SJCRH30 (cell line): ENCODE data around the gene RNPS1. TPM values are rescaled to one million over a fixed set of nuclear protein-coding genes. Genes with fewer than 3 reads are reported as not detected.
"Not testable (repeated sequence)": the region's sequence is repeated elsewhere in the genome, so short reads cannot be mapped to it uniquely, and the experiment has no call there.

Experiments
- DNase-seq, 2 experiments: peaks; one replicate each; pipeline ENCODE4 v3.0.0-alpha.2; 2015 to 2020
- H3K27ac ChIP-seq: fragments of 250-450 bp; sonication (Bioruptor Pico); 2 replicates; pipeline ENCODE4 v1.5.1; 2020; ENCODE audit warnings: mild to moderate bottlenecking, moderate library complexity
- H3K27me3 ChIP-seq: fragments of 250-450 bp; sonication (Bioruptor Pico); 2 replicates; pipeline ENCODE4 v1.5.1; 2020; ENCODE audit warnings: mild to moderate bottlenecking, moderate library complexity
- H3K36me3 ChIP-seq: fragments of 250-450 bp; sonication (Bioruptor Pico); 2 replicates; pipeline ENCODE4 v1.5.1; 2020; ENCODE audit warnings: mild to moderate bottlenecking, moderate library complexity
- H3K4me1 ChIP-seq: fragments of 250-450 bp; sonication (Bioruptor Pico); 2 replicates; pipeline ENCODE4 v1.5.1; 2020; ENCODE audit warnings: mild to moderate bottlenecking, moderate library complexity
- H3K4me3 ChIP-seq: fragments of 250-450 bp; sonication (Bioruptor Pico); 2 replicates; pipeline ENCODE4 v1.5.1; 2020; ENCODE audit warnings: mild to moderate bottlenecking, moderate library complexity
- H3K9me3 ChIP-seq: fragments of 250-450 bp; sonication (Bioruptor Pico); replicated peaks from 2 replicates; pipeline ENCODE4 v1.5.1; 2020; ENCODE audit warnings: mild to moderate bottlenecking, moderate library complexity
- total RNA-seq: library from RNA; depleted of rRNA; stranded (reverse); fragments of >200 nt; shearing (Covaris generic); gene quantifications from 2 replicates; pipeline ENCODE4 v1.2.3, GENCODE V29; 2014

Gene RNPS1
- total RNA-seq, 1 experiment from 2014 or later, result 310 TPM

DNA sequence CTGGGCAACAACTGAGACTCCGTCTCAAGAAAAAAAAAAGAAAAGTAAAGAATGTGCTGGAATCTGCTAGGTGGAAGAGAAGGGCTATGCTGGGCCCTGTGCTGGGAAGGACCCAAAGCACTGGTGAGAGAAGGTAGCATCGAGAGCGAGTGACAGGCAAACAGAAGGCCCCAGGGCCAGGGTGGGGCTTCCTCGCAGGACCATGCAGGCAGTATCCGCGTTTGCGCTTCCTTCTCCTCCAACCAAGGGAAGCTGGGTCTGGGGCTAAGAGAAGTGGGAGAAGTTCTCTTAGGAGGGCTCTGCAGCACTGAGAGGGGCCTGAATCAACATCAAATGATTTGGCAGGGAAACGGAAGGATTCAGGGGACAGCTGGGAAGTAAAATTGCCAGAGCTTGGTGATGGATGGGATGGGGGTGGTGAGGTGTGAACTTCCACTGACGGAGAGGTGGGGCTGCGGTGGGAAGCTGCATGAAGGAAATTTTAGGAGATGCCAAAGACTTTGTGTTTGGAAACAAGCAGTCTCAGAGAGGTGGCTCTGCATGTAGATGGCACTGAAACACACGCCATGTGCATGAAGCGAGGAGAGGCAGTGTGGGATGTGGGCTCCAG, 11.3 kb downstream of the RNPS1 start:
- DNase-seq, result no peak
- H3K4me1 ChIP-seq, result peaks cover 7% of the 10 kb centered on the region; the same call in 1 of the 2 replicates
- H3K9me3 ChIP-seq, result no peaks in the 10 kb centered on the region
- no peak overlapping the region for H3K4me3 ChIP-seq
- H3K27me3 ChIP-seq, result no peaks in the 10 kb centered on the region
- H3K36me3 ChIP-seq, result peaks cover 88% of the 10 kb centered on the region
- no peak overlapping the region for H3K27ac ChIP-seq

DNA sequence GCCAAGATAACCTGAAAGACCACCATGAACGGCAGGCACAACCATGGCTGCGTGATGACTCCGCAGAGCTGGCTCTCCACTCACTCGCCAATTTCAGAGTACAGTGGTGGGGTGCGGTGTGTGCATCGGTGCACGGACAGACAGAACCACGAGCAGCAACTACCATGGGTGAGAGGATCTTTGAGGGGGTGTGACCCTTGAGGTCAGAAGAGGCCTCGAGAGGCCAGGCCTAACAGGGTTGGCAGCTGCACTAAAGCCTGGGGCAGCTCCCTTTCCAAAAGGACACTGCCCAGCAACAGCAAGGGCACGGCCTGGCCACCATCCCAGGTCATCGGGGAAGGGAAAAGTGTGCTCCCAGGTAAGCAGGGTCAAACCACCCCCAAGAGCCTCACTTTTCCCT, 14.6 kb downstream of the RNPS1 start:
- DNase-seq, result no peak
- no peaks in the 10 kb centered on the region for H3K9me3 ChIP-seq
- peaks cover 7% of the 10 kb centered on the region; the same call in 1 of the 2 replicates for H3K4me1 ChIP-seq
- no peak overlapping the region for H3K4me3 ChIP-seq
- peaks cover 57% of the 10 kb centered on the region for H3K36me3 ChIP-seq
- no peak overlapping the region for H3K27ac ChIP-seq
- no peaks in the 10 kb centered on the region for H3K27me3 ChIP-seq

DNA sequence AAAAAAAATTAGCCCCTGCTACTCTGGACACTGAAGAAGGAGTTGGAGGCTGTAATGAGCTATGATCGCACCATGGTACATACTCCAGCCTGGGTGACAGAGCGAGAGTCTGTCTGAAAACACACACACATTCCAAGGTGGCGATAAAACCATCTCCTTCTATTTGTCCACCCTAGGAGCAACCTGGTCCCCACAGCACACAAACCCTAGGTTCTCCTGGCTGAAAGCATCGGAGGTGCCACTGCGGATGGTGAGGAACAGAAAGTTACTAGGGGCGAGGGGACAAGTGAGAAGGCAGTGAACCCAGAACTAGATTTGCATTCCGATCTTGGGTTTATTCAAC, 15.1 kb downstream of the RNPS1 start:
- Histone ChIP-seq H3K27ac (no peak overlapping the region), H3K9me3 (no peaks in the 10 kb centered on the region), H3K36me3 (peaks cover 52% of the 10 kb centered on the region), H3K27me3 (no peaks in the 10 kb centered on the region), H3K4me3 (no peak overlapping the region), H3K4me1 (peaks cover 7% of the 10 kb centered on the region; the same call in 1 of the 2 replicates)
- no peak for DNase-seq

DNA sequence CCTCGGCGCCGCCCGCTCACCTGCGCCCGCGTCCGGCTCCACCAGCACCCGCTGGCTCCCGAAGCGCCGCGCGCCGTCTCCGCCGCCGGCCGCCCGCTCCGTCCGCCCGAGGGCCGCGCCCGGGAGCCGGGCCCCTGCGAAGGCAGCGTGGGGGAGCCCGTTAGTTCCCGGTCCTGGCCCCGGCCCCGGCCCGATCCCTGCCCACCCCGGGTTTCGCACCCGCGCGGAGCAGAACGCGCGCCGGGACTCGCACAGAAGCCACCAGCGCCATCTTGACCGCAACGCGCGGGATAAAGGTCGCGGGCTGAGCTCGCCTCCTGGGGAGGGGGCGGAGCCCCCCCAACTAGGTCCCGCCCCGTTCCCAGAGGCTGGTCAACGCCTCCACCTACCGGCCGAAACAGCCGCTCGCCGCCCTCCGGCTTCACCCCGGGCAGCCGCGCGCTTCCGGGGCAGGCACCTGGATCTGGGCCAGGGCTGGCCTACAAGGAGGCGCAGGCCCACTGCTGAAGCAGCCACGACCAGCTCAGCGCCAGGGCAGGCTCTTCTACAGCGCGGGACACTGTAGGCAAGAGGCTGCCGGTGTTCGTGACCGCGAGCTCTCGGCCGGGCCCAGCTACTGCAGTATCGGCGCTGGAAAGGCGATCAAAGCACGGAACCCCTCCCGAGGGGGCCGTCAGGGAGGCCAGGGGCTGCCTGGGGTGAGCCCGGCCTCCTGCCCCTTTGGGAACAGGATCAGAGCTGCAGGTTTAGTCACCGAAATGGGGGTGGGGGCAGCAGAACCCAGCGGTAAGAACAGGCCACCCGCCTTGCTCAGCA, 16.4 kb downstream of the RNPS1 start, which contains the start of gene ECI1:
Gene ECI1, minus strand, starts transcription at position 292 of the 816 bp plus-strand sequence. Its CDS starts 21 bp downstream, at position 271.
- no peaks in the 10 kb centered on the region for H3K9me3 ChIP-seq
- H3K27me3 ChIP-seq, result no peaks in the 10 kb centered on the region
- peak; percentile 95 for DNase-seq
- H3K27ac ChIP-seq, result peak within 1 kb of the TSS; percentile 27; the same call in 1 of the 2 replicates
- peaks cover 39% of the 10 kb centered on the region for H3K36me3 ChIP-seq
- peaks cover 7% of the 10 kb centered on the region; the same call in 1 of the 2 replicates for H3K4me1 ChIP-seq
- peak within 1 kb of the TSS; percentile 71 for H3K4me3 ChIP-seq

DNA sequence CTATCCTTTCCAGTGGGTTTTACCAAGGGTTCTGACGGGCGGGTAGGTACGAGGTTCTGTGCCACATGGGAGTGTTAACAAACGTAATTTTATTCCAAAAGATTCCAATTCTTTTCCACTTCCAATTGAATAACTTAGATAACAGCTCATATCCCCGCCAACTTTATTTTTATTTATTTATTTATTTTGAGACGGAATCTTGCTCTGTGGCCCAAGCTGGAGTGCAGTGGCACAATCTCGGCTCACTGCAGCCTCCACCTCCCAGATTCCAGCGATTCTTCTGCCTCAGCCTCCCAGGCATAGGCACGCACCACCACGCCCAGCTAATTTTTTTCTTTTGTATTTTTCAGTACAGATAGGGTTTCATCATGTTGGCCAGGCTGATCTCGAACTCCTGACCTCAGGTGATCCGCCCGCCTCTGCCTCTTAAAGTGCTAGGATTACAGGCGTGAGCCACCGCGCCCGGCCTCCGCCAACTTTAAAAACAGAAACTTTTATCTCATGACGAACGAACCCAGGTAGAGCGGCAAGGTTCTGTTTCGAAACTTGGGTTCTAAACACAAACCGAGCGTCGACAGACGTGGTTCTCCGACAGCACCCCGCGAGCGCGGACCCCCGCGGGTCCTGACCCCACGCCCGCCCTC, 17.2 kb downstream of the RNPS1 start:
- peaks cover 35% of the 10 kb centered on the region for H3K36me3 ChIP-seq
- no peaks in the 10 kb centered on the region for H3K9me3 ChIP-seq
- H3K27me3 ChIP-seq, result no peaks in the 10 kb centered on the region
- no peak for DNase-seq
- peak overlapping the region; percentile 71 for H3K4me3 ChIP-seq
- H3K27ac ChIP-seq, result no peak overlapping the region
- H3K4me1 ChIP-seq, result peaks cover 7% of the 10 kb centered on the region; the same call in 1 of the 2 replicates

DNA sequence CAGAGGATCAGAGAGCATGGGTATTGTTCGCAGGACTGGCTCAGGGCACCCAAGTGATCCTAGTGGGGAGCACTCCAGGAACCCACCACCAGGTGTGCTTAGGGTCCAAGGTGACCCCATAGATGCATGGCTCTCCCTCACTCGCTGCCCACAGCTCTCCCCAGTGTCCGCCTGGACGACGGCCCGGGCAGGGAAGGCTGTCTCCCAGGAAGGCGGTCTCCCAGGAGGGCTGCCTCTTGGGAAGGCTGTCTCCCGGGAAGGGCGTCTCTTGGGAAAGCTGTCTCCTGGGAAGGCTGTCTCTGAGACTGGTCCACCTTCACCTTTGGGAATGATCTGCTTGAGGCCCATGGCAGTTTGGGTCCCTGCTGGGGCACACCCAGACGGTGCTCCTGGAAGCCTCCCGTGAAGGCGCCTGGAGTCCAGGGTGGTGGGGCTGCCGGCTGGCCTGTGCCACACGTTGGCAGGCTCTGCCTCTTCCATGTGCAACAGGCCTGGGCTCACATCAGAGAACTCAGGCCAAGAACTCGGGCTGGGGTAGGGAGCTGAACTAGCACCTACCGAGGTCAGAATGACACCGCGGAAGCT, 21.5 kb downstream of the RNPS1 start:
- Histone ChIP-seq H3K4me3 (no peak overlapping the region), H3K9me3 (no peaks in the 10 kb centered on the region), H3K27me3 (no peaks in the 10 kb centered on the region), H3K36me3 (peaks cover 5% of the 10 kb centered on the region), H3K27ac (no peak overlapping the region), H3K4me1 (no peaks in the 10 kb centered on the region)
- no peak for DNase-seq

DNA sequence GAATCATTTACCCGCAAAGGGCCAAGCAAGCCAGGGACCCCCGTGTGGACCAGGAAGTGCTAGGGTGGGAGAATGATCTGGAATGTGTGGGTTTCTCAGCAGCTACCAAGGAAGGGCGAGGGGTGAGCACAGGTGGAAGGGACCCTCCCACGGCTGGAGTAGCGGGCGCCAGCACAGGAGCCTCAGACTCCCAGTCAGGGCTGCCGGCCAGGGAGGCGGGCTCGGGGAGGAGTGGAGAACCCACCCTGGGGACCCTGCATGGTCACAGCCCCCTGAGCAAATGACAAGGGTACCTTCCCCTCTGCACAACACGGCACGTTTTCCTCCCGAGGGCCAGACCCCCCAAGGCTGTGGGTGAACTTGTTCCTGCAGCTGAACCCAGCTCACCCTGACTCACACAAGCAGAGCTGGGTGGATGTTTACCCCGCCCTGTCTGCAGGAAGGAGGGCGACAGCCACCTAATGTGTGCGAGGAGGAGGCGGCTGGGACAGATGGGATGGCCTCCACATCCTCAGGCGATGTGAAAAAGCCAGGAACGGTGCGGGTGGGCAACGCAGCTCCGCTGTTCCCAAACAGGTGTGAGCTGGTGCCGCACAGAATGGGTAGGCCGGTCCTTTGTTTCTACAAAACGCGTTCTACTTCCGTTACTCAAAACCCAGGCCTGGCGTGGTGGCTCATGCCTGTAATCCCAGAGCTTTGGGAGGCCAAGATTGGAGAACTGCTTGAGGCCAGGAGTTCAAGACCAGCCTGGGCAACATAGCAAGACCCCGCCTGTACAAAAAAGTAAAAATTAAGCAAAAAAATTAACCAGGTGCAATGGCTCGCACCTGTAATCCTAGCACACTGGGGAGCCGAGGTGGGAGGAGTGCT, 22.8 kb downstream of the RNPS1 start:
- H3K27me3 ChIP-seq, result no peaks in the 10 kb centered on the region
- no peak overlapping the region for H3K4me3 ChIP-seq
- H3K9me3 ChIP-seq, result no peaks in the 10 kb centered on the region
- H3K4me1 ChIP-seq, result no peaks in the 10 kb centered on the region
- H3K27ac ChIP-seq, result no peak overlapping the region
- DNase-seq, result no peak
- H3K36me3 ChIP-seq, result peaks cover 5% of the 10 kb centered on the region

DNA sequence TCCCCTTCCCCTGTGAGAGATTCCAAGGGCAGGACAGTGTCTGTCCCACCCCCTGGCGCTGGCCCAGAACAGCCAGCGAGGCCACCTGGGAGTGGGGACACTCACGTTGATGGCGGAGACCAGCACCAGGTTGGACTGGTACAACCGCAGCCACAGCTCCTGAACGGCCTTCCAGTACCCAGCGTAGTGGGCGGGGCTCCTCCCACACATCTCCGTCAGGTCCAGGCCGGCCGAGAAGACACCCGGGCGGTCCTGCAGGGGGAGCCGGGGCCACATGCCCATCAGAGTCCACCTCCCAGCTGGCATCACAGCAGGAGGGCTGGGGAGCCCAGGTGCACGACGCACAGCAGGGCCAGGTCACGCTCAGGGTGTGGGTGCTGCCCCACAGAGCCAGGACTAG, 23.6 kb downstream of the RNPS1 start:
- no peaks in the 10 kb centered on the region for H3K4me1 ChIP-seq
- no peak overlapping the region for H3K4me3 ChIP-seq
- H3K27ac ChIP-seq, result no peak overlapping the region
- DNase-seq, result no peak
- peaks cover 5% of the 10 kb centered on the region for H3K36me3 ChIP-seq
- H3K27me3 ChIP-seq, result no peaks in the 10 kb centered on the region
- no peaks in the 10 kb centered on the region for H3K9me3 ChIP-seq

DNA sequence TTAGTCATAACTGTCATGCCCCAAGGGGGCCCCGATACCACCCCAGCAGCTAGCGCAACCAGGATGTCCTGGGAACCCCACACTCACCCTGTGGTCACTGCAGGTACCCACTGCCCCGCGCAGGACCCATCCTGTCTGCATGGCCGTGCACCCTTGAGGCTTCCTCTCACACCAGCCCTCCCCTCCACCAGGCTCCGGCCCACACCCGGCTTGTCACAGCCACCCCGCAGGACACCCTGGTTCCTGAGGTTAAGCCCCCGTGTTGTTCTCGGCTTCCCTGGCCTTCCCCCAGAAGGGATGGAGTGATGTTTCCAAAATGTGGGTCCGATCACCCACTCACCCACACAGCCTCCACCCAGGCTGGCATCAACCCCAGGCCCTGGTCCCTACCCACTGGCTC, 24.1 kb downstream of the RNPS1 start:
- no peak overlapping the region for H3K27ac ChIP-seq
- no peaks in the 10 kb centered on the region for H3K9me3 ChIP-seq
- no peak for DNase-seq
- H3K4me1 ChIP-seq, result no peaks in the 10 kb centered on the region
- peaks cover 5% of the 10 kb centered on the region for H3K36me3 ChIP-seq
- no peak overlapping the region for H3K4me3 ChIP-seq
- H3K27me3 ChIP-seq, result no peaks in the 10 kb centered on the region

DNA sequence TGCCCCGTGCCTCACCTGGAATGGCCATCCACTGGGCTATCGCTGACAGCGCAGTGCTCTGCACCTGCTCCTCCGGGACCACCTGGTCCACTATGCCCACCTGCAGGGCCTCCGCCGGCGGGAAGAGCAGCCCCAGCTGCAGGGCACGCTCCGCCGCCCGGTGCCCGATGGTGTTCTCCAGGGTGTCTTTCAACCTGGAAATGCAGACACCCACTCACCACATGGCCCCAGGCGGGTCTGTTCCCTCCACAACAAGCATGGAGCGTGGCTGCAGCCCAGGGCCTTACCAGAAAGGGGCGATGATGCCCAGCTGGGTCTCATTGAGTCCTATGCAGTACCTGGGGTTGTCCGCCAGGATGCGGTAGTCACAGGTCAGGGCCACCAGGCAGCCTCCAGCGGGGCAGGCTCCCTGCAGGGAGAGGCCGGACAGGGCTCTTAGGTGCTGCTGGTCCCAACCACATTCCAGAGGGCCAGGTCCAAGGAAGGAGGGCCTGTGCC, 24.8 kb downstream of the RNPS1 start:
- Histone ChIP-seq H3K27me3 (no peaks in the 10 kb centered on the region), H3K27ac (no peak overlapping the region), H3K4me3 (no peak overlapping the region), H3K36me3 (peaks cover 5% of the 10 kb centered on the region), H3K9me3 (no peaks in the 10 kb centered on the region), H3K4me1 (no peaks in the 10 kb centered on the region)
- no peak for DNase-seq

DNA sequence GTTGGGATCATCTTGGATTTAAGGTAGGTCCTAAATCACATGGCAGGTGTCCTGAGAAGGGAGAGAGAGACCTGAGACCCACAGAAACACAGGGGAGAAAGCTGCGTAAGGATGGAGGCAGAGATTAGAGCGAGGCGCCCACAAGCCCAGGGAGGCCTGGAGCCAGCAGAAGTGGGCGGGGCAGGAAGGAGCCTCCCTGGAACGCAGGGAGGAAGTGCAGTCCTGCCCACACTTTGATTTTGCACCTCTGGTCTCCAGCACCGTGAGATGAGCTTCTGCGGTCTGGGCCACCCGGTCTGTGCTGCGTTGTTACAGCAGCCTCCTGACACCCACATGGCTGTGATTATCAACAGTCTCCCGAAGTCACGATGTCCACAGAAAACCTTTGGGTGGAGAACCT, 25.3 kb downstream of the RNPS1 start:
- no peak overlapping the region for H3K4me3 ChIP-seq
- no peaks in the 10 kb centered on the region for H3K27me3 ChIP-seq
- no peak for DNase-seq
- no peaks in the 10 kb centered on the region for H3K4me1 ChIP-seq
- no peak overlapping the region for H3K27ac ChIP-seq
- peaks cover 5% of the 10 kb centered on the region for H3K36me3 ChIP-seq
- no peaks in the 10 kb centered on the region for H3K9me3 ChIP-seq

DNA sequence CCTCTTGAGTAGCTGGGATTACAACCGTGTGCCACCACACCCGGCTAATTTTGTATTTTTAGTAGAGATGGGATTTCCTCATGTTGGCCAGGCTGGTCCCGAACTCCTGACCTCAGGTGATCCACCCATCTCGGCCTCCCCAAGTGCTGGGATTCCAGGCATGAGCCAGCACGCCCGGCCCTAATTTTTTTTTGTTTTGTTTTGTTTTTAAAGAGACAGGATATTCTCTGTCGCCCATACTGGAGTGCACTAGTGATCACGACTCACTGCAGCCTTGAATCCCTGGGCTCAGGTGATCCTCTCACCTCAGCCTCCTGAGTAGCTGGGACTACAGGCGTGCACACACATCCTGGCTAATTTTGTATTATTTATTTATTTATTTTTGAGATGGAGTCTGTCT, 27.6 kb downstream of the RNPS1 start:
- H3K9me3 ChIP-seq, H3K27me3 ChIP-seq, H3K27ac ChIP-seq, DNase-seq, H3K36me3 ChIP-seq, H3K4me3 ChIP-seq, H3K4me1 ChIP-seq: not testable (repeated sequence)

DNA sequence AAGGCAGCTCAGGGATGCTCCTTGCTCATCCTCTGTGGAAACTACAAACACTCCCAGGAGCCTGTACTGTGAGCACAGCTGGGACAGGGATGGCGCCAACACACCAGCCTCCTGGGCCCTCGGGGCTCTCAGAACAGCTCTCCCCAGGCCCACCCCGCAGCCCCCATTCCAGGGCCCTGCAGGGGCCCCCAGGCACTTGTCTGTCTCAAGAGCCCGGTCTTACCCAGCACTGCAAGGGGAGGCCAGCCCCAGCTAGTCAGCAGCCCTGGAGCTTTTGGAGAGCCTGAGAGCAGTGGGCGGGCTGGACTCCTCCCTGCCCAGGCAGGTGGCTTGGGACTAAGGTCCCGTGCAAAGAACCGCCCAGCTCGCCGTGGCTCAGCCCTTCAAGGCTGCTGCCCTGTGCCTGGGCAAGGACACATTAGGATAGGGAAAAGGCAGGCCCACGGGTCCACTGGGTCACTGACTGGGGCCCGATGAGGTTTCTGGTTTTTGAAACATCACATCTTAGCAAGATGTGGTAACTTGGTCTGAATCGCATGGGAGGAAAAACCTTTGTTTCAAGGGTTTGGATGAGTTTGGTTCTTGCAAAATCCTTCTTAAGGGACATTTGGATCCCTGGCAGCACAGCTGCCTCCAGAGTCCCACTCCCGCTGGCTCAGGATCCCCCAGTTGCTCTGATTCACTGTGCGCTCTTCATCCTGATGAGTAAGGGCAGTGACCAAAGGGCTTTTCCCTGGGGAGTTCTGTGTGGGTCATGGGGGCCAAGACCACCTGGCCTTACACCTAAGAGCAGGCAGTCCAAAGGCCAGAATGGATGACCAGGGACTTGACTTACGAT, 28.9 kb downstream of the RNPS1 start:
- H3K27ac ChIP-seq, result no peak overlapping the region
- no peak overlapping the region for H3K4me3 ChIP-seq
- no peaks in the 10 kb centered on the region for H3K9me3 ChIP-seq
- H3K4me1 ChIP-seq, result no peaks in the 10 kb centered on the region
- peaks cover 6% of the 10 kb centered on the region; the same call in 1 of the 2 replicates for H3K36me3 ChIP-seq
- DNase-seq, result no peak
- H3K27me3 ChIP-seq, result no peaks in the 10 kb centered on the region
